ENCODE measurements around the gene E2F3.

- no peak for TF ChIP-seq SUZ12 (IDR thresholded peaks at IDR 0.05; ENCODE audit: extremely low read depth, insufficient read depth, insufficient read length)
- TF ChIP-seq ZNF274 (IDR thresholded peaks at IDR 0.05; ENCODE audit: low read depth, low read length): no peak
- no peak for TF ChIP-seq YY1 (IDR thresholded peaks at IDR 0.05; ENCODE audit: insufficient read depth, insufficient read length)
Measured at GRCh38 chr6:20472748-20473147, 71.1 kb downstream of the E2F3 start.
